K562 (cell line): ENCODE data around the gene FMNL3. TPM values are rescaled to one million over a fixed set of nuclear protein-coding genes. Genes with fewer than 3 reads are reported as not detected.

Source experiments
- DNMT1 ChIP-seq: fragments of 450-650 bp; IDR thresholded peaks from 2 replicates; pipeline ENCODE4 v1.6.1; 2016; ENCODE audit warnings: antibody characterized with exemption, mild to moderate bottlenecking
- JUNB ChIP-seq: fragments of 450-650 bp; formaldehyde crosslinking; conservative IDR thresholded peaks from 2 replicates; pipeline ENCODE4 v1.4.0; 2020; ENCODE audit warnings: mild to moderate bottlenecking
- ZNF551 ChIP-seq: fragments of 250-450 bp; sonication (Bioruptor Pico); IDR thresholded peaks from 2 replicates; pipeline ENCODE4 v1.5.0; 2021; ENCODE audit warnings: mild to moderate bottlenecking, moderate library complexity
- ZNF785 ChIP-seq: fragments of 250-450 bp; sonication (Bioruptor Pico); IDR thresholded peaks from 2 replicates; pipeline ENCODE4 v1.4.0; 2020; ENCODE audit warnings: mild to moderate bottlenecking
- polyA plus RNA-seq, 8 experiments: library from polyadenylated mRNA; depleted of rRNA in 4 of 8; stranded (reverse) in 5 of 8; unstranded in 3 of 8; fragments of >200 nt; fragmentation: Nextera tagmentation in 2 of 8; fragmentation: Illumina TruSeq in 1 of 8; extraction: Ambion mirVana in 2 of 8; extraction: Trizol in 1 of 8; gene quantifications; 2 replicates each; pipeline versions ENCODE4 v1.2.1 to v1.2.3, GENCODE V29; 2011 to 2014; ENCODE audit warnings: inconsistent platforms in 1 of 8, missing spikeins in 1 of 8
- total RNA-seq, 7 experiments: library from RNA; depleted of rRNA in 6 of 7; stranded (reverse); fragments of >200 nt in 6 of 7; fragmentation: Illumina TruSeq in 2 of 7; extraction: Trizol in 2 of 7; gene quantifications; 2 replicates each; pipeline versions ENCODE4 v1.2.1 to v1.2.3, GENCODE V29; 2011 to 2021; ENCODE audit warnings: low replicate concordance in 1 of 7
- TF ChIP-seq, protein P1 (sequence below), 2 experiments: fragments of 450-650 bp in 1 of 2; sonication (generic) in 1 of 2; formaldehyde crosslinking in 1 of 2; IDR thresholded peaks; 2 replicates each; pipeline versions ENCODE4 v1.7.1 to v1.9.0; 2016 to 2022; ENCODE audit warnings: inconsistent platforms in 1 of 2, mild to moderate bottlenecking in 1 of 2, missing genetic modification reagents in 1 of 2

FMNL3 gene
- total and polyA plus RNA-seq, 9 of the 15 experiments (the other 6 are each of a cell fraction or from before 2014, with no cell fraction given) = 0.49 to 14.4 (median 6.8) TPM

GRCh38 chr12:49588281-49588680 lies 118.9 kb downstream of the FMNL3 start (continued):
- TF ChIP-seq, protein P1, sequence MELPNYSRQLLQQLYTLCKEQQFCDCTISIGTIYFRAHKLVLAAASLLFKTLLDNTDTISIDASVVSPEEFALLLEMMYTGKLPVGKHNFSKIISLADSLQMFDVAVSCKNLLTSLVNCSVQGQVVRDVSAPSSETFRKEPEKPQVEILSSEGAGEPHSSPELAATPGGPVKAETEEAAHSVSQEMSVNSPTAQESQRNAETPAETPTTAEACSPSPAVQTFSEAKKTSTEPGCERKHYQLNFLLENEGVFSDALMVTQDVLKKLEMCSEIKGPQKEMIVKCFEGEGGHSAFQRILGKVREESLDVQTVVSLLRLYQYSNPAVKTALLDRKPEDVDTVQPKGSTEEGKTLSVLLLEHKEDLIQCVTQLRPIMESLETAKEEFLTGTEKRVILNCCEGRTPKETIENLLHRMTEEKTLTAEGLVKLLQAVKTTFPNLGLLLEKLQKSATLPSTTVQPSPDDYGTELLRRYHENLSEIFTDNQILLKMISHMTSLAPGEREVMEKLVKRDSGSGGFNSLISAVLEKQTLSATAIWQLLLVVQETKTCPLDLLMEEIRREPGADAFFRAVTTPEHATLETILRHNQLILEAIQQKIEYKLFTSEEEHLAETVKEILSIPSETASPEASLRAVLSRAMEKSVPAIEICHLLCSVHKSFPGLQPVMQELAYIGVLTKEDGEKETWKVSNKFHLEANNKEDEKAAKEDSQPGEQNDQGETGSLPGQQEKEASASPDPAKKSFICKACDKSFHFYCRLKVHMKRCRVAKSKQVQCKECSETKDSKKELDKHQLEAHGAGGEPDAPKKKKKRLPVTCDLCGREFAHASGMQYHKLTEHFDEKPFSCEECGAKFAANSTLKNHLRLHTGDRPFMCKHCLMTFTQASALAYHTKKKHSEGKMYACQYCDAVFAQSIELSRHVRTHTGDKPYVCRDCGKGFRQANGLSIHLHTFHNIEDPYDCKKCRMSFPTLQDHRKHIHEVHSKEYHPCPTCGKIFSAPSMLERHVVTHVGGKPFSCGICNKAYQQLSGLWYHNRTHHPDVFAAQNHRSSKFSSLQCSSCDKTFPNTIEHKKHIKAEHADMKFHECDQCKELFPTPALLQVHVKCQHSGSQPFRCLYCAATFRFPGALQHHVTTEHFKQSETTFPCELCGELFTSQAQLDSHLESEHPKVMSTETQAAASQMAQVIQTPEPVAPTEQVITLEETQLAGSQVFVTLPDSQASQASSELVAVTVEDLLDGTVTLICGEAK (IDR thresholded peaks at IDR 0.05) = no peak
- TF ChIP-seq, protein P1 (CRISPR knock-in tag; IDR thresholded peaks at IDR 0.05) = no peak
- TF ChIP-seq JUNB (CRISPR knock-in tag) (no peak), ZNF785 (CRISPR knock-in tag) (no peak), DNMT1 (no peak), ZNF551 (CRISPR knock-in tag) (no peak)
- TF ChIP-seq, all 486 proteins: peak for 0
